Breast epithelium (tissue), 4 donors: ENCODE data around the gene PAMR1. TPM values are rescaled to one million over a fixed set of nuclear protein-coding genes. Genes with fewer than 3 reads are reported as not detected.
A peak's percentile ranks its signal among the peaks of the same experiment; 100 is the strongest.

ENCODE experiments used
- DNase-seq, 2 donors: peaks; one replicate each; pipeline ENCODE4 v3.0.0-alpha.2; 2019; ENCODE audit warnings: low spot score in 2 of 2
- H3K27ac ChIP-seq, 2 donors: fragments of 200-600 bp; sonication (generic) in 1 of 2; one replicate each; pipeline ENCODE4 v1.5.1; 2016 to 2019; ENCODE audit warnings: mild to moderate bottlenecking in 1 of 2
- H3K27me3 ChIP-seq, 2 donors: fragments of 200-600 bp; sonication (generic) in 1 of 2; one replicate each; pipeline versions ENCODE4 v1.5.1 to v1.6.0; 2017 to 2019; ENCODE audit warnings: control low read depth in 1 of 2, mild to moderate bottlenecking in 1 of 2
- H3K36me3 ChIP-seq: fragments of 200-600 bp; one replicate; pipeline ENCODE4 v1.5.1; 2019
- H3K4me1 ChIP-seq, 2 donors: fragments of 200-600 bp; sonication (generic); one replicate each; pipeline ENCODE4 v1.5.1; 2016 to 2019; ENCODE audit warnings: control low read depth in 1 of 2
- H3K4me3 ChIP-seq, 3 donors: fragments of 200-600 bp; sonication (generic); 1 replicate in 2 of 3; 2 replicates in 1 of 3; pipeline ENCODE4 v1.5.1; 2016 to 2019; ENCODE audit warnings: mild to moderate bottlenecking in 3 of 3, moderate library complexity in 2 of 3
- H3K9me3 ChIP-seq, 2 donors: fragments of 200-600 bp; sonication (generic) in 1 of 2; one replicate each; pipeline ENCODE4 v1.5.1; 2016 to 2019; ENCODE audit warnings: control low read depth in 1 of 2
- POLR2A ChIP-seq: fragments of 450-650 bp; IDR thresholded peaks from one replicate; pipeline ENCODE4 v1.6.1; 2016; ENCODE audit warnings: antibody characterized with exemption, mild to moderate bottlenecking, moderate library complexity
- POLR2AphosphoS5 ChIP-seq, 3 donors: sonication (generic); formaldehyde crosslinking; IDR thresholded peaks; one replicate each; pipeline ENCODE4 v1.6.1; 2017; ENCODE audit warnings: antibody characterized with exemption in 3 of 3
- intact Hi-C: fragments of 100-400 bp; cut with DNase I; formaldehyde crosslinking; loops from one replicate; pipeline ENCODE4 v1.15.1; 2023; ENCODE audit warnings: low total_unique reads
- total RNA-seq, 3 donors: library from RNA; depleted of rRNA; stranded (reverse); fragments of >200 nt; gene quantifications; one replicate each; pipeline ENCODE4 v1.1.0, GENCODE V29; 2016
- TF ChIP-seq, protein P1 (sequence below), 3 donors: fragments of 450-650 bp; IDR thresholded peaks; one replicate each; pipeline ENCODE4 v1.5.1; 2016 to 2017; ENCODE audit warnings: antibody characterized with exemption in 3 of 3, mild to moderate bottlenecking in 3 of 3, moderate library complexity in 3 of 3

The PAMR1 gene
- total RNA-seq, 3 donors from 2014 or later: 8.8 to 36.4 (median 11.3) TPM

DNA sequence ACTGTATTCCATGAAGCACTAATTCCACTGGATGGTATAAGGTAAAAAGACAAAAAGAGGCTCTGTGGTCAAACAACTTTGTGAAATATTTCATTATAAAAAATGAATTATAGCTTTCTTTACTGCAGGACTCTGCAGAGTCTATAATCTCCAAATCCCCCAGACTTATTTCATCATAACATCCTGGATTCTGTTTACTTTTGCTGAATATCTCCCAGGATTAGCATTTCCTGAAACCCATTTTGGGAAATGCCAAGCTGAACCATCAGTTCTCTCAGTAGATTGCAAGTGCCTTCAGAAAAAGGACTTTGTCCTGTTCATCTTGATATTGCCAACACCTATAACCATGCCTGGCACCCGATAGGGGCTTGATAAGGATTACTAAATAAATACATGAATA, 7.9 kb downstream of the PAMR1 start:
- TF ChIP-seq POLR2A (no peak), POLR2AphosphoS5 (IDR thresholded peaks at IDR 0.05) (no peak)
- TF ChIP-seq, protein P1, sequence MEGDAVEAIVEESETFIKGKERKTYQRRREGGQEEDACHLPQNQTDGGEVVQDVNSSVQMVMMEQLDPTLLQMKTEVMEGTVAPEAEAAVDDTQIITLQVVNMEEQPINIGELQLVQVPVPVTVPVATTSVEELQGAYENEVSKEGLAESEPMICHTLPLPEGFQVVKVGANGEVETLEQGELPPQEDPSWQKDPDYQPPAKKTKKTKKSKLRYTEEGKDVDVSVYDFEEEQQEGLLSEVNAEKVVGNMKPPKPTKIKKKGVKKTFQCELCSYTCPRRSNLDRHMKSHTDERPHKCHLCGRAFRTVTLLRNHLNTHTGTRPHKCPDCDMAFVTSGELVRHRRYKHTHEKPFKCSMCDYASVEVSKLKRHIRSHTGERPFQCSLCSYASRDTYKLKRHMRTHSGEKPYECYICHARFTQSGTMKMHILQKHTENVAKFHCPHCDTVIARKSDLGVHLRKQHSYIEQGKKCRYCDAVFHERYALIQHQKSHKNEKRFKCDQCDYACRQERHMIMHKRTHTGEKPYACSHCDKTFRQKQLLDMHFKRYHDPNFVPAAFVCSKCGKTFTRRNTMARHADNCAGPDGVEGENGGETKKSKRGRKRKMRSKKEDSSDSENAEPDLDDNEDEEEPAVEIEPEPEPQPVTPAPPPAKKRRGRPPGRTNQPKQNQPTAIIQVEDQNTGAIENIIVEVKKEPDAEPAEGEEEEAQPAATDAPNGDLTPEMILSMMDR (IDR thresholded peaks at IDR 0.05): no peak
- no peak overlapping the region for H3K27ac ChIP-seq
- no peaks in the 10 kb centered on the region for H3K9me3 ChIP-seq
- no peaks in the 10 kb centered on the region for H3K4me1 ChIP-seq
- intact Hi-C loops: no loop called here
- H3K36me3 ChIP-seq: no peaks in the 10 kb centered on the region
- no peak for DNase-seq
- no peaks in the 10 kb centered on the region for H3K27me3 ChIP-seq
- no peak overlapping the region for H3K4me3 ChIP-seq

DNA sequence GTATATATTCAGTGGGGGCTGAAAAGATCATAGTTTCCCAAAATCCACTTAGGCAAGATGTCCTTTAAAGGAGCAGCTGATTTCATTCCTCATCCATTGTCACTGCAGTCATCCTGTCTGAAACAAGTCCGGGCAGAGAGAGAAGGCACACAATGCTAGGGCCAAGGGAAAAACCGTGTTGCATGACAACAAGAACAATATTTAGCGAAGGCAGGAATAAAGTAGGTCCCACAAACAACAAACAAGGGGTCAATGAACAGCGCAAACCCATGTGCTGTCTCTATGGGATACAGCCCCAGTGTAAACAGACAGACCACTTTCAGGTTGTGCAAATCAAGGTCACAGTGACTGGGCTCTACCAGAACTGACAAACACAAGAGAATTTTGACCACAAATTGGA, 9.0 kb downstream of the PAMR1 start:
- Histone ChIP-seq H3K9me3 (no peaks in the 10 kb centered on the region), H3K4me1 (no peaks in the 10 kb centered on the region), H3K27ac (peak overlapping the region in 1 of 2 donors; percentile 61), H3K4me3 (no peak overlapping the region), H3K27me3 (no peaks in the 10 kb centered on the region), H3K36me3 (no peaks in the 10 kb centered on the region)
- no peak for DNase-seq
- intact Hi-C loops: no loop called here
- TF ChIP-seq POLR2A (no peak), POLR2AphosphoS5 (IDR thresholded peaks at IDR 0.05) (no peak)
- TF ChIP-seq, protein P1 (IDR thresholded peaks at IDR 0.05): no peak

DNA sequence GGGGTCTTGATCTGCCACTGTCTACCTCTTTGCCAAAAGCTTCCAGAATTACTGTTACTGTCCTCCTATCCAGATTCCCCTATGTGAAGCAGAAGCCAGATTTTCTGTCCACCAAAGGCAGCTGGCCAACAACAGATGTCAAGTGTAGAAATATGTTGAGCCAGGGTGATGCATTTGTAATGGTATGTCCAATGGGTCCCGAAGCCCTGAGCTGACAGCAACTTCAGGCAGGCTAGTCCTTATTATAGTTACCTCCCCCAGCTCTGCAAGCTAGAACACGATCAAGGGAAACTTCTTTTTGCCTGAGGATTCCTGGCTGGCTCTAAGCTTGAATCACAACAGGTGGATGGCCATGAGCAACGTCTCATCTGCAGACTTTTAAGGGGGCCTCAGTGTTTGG, 10.2 kb downstream of the PAMR1 start:
- DNase-seq: peak in 1 of 2 donors; percentile 62
- intact Hi-C loops: no loop called here
- Histone ChIP-seq H3K9me3 (no peaks in the 10 kb centered on the region), H3K4me1 (no peaks in the 10 kb centered on the region), H3K36me3 (no peaks in the 10 kb centered on the region), H3K4me3 (no peak overlapping the region), H3K27me3 (no peaks in the 10 kb centered on the region), H3K27ac (peak overlapping the region; percentile 2 to 57)
- TF ChIP-seq, protein P1 (IDR thresholded peaks at IDR 0.05): no peak
- TF ChIP-seq POLR2A (no peak), POLR2AphosphoS5 (IDR thresholded peaks at IDR 0.05) (no peak)

DNA sequence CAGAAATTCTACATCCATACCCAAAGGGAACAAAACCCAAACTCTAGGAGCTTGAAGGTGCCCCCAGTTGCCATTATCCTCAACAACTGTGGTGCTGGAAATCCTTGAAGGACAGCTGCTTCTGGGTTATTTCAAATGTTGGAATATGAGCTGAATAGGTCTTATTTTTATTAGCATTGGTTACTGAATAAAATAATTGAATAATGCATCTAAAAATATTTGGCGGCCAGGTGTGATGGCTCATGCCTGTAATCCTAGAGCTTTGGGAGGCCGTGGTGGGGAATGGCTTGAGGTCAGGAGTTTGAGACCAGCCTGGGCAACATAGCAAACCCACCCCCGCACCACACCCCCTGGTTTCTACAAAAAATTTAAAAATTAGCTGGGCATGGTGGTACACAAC, 10.9 kb downstream of the PAMR1 start:
- Histone ChIP-seq H3K27ac (no peak overlapping the region), H3K36me3 (no peaks in the 10 kb centered on the region), H3K27me3 (no peaks in the 10 kb centered on the region), H3K9me3 (no peaks in the 10 kb centered on the region), H3K4me3 (no peak overlapping the region), H3K4me1 (no peaks in the 10 kb centered on the region)
- TF ChIP-seq POLR2AphosphoS5 (IDR thresholded peaks at IDR 0.05): no peak
- TF ChIP-seq, protein P1 (IDR thresholded peaks at IDR 0.05): no peak
- TF ChIP-seq POLR2A: no peak
- DNase-seq: no peak
- intact Hi-C loops: no loop called here

DNA sequence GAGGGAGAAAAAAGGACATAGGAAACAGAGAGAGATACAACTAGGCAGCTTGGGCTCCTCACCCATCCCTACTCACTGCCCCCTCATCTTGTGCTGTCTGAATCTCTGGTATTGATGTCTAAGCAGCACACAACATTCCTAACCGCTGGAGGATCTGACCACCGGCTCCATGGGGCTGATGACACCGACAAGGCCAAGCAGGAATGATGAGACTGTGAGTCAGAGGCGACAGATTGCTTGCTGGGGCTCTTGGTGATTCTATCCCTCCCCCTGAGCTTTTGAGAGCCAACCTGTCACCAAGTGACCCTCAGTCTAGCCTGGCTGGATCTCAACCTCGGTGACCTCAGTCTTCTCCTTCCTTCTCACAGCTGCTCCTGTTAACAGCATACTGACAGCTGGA, 13.8 kb downstream of the PAMR1 start:
- no peaks in the 10 kb centered on the region for H3K36me3 ChIP-seq

More for the DNA sequence above, 13.8 kb downstream of the PAMR1 start:
- no peak for DNase-seq
- TF ChIP-seq POLR2AphosphoS5 (IDR thresholded peaks at IDR 0.05): no peak
- TF ChIP-seq, protein P1 (IDR thresholded peaks at IDR 0.05): no peak
- no peak for TF ChIP-seq POLR2A
- Histone ChIP-seq H3K27ac (no peak overlapping the region), H3K4me3 (no peak overlapping the region), H3K27me3 (no peaks in the 10 kb centered on the region), H3K9me3 (no peaks in the 10 kb centered on the region), H3K4me1 (no peaks in the 10 kb centered on the region)
- intact Hi-C loops: no loop called here
